ENCODE results near the gene DUOX1.

DNA sequence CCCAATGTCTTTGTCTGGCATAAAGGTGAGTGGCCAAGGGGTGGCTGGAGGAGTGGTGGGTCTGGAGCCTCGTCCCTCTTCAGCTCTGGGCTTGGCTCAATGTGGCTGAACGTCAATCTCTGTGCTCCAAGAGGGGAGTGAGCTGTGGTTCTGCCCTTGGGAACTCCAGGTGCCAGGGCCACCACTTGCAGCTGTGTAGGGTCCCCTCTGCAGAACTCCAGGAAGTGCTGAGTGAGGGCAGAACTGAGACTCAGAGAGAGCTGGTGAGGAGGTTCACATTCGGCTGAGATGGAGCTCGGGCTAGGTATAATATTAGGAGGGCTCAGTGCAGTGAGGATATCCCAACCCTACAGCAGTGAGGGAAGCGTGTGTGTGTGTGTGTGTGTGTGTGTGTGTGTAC, 11.6 kb downstream of the DUOX1 start:
- no peak for TF ChIP-seq EP300 (IDR thresholded peaks at IDR 0.05)
- TF ChIP-seq, protein P1, sequence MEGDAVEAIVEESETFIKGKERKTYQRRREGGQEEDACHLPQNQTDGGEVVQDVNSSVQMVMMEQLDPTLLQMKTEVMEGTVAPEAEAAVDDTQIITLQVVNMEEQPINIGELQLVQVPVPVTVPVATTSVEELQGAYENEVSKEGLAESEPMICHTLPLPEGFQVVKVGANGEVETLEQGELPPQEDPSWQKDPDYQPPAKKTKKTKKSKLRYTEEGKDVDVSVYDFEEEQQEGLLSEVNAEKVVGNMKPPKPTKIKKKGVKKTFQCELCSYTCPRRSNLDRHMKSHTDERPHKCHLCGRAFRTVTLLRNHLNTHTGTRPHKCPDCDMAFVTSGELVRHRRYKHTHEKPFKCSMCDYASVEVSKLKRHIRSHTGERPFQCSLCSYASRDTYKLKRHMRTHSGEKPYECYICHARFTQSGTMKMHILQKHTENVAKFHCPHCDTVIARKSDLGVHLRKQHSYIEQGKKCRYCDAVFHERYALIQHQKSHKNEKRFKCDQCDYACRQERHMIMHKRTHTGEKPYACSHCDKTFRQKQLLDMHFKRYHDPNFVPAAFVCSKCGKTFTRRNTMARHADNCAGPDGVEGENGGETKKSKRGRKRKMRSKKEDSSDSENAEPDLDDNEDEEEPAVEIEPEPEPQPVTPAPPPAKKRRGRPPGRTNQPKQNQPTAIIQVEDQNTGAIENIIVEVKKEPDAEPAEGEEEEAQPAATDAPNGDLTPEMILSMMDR (IDR thresholded peaks at IDR 0.05) = no peak
- TF ChIP-seq POLR2A (IDR thresholded peaks at IDR 0.05) = no peak
